Activated CD8-positive, alpha-beta memory T cell treated with anti-CD3 and anti-CD28 coated beads, Interleukin-2, amount 50 U/mL, for 4 hours (primary cell): ENCODE results near the gene CYP2E1.
"Not testable (repeated sequence)": the region's sequence is repeated elsewhere in the genome, so short reads cannot be mapped to it uniquely, and the experiment has no call there.

Experiments
- DNase-seq: peaks from one replicate; pipeline ENCODE4 v3.0.0-alpha.2; 2020

The CYP2E1 gene

GRCh38 chr10:133528845-133529575 lies 1.8 kb downstream of the CYP2E1 start:
- DNase-seq = no peak

DNA sequence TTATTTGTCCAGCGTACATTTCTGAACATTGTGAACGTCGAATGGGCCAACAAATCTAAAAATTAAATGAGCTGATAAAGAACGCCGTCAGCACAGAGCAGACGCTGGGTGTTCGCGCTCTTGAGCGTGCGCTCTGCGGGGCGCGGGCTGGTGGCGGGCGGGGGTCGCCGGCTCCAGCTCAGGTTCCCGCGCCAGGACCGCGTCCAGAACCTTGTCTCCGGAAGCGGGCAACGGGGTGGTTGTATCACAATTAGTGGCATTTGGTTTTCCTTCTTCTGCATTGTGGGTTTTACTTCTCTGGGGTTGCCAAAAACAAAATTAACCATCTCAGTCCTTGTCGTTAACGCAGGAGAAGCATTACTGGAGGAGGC lies 2.4 kb downstream of the CYP2E1 start:
- DNase-seq = no peak

GRCh38 chr10:133530506-133530905 lies 3.3 kb downstream of the CYP2E1 start:
- DNase-seq = no peak

DNA sequence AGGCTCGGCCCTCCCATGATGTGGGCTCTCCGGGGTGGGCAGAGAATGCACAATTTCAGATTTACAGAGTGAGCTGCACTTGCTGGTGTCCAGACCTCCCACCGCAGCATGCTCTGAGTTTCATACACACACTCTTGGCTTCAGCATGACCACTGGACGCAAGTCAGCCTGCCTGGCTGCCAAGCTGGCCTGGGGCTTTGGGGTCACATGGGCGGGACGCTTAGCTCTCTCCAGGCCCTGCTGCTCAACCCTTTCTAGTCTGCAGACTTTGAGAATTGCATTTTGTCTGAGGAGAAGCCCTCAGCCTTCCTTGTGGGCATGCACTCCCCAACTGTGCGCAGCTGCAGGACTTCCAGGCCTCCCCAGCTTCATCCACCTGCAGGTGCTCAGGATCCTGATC lies 5.7 kb downstream of the CYP2E1 start:
- DNase-seq = no peak

GRCh38 chr10:133534417-133534816 lies 7.3 kb downstream of the CYP2E1 start:
- no peak for DNase-seq

DNA sequence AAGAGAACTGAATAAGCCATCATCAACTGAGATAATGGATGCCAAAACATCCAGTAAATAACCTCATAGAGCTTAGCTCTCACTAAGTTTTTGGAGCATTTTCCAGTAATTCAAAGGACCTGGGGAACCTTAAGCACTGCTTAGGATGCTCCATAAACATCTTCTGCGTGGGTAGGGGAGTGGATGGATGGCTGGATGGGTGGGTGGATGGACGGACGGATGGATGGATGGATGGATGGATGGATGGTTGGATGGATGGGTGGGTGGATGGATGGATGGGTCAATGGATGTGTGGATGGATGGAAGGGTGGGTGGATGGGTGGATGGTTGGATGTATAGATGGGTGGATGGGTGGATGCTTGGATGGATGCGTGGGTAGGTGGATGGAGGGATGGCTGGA lies 9.0 kb downstream of the CYP2E1 start:
- no peak for DNase-seq

DNA sequence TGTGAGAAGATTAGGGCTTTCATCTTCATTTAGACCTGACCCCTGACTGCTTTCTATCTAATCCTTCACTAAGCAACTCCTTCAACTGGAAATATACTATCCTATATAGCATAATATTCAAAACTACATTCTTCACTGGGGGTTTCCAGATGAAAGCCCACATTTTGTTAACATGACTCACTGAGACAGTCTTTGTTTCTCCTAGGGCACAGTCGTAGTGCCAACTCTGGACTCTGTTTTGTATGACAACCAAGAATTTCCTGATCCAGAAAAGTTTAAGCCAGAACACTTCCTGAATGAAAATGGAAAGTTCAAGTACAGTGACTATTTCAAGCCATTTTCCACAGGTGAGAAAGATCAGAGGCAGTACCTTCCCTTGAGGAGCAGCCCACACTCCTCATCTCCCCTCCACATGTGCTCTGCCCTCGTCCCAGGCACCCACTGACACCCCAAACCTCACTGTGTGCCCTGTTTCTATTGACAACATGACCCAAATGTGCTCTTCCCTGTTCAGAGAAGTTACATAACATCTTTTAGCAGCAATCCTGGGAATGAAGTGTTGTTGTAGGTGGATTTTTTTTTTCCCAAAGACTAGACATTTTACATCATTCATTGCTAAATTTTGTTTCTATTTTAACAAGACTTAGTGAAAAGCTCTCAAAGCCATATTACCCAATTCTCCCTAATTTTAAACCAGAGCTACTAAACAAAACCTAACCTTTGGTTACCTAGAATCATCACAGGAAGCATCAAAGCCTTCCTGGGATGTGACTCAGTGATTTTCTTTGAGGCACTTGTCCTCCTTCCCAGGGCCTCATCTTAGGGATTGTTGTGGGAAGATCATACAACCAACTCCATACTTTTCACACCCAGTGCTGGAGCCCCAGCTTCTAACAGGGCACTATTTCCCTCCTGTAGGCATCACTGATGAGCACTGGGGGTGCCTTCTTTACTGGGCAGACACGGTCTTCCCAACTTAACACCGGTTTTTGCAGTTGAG lies 10.7 kb downstream of the CYP2E1 start:
- DNase-seq = no peak

- DNase-seq = not testable (repeated sequence)
Measured at GRCh38 chr10:133541441-133541975, 14.3 kb downstream of the CYP2E1 start.

DNA sequence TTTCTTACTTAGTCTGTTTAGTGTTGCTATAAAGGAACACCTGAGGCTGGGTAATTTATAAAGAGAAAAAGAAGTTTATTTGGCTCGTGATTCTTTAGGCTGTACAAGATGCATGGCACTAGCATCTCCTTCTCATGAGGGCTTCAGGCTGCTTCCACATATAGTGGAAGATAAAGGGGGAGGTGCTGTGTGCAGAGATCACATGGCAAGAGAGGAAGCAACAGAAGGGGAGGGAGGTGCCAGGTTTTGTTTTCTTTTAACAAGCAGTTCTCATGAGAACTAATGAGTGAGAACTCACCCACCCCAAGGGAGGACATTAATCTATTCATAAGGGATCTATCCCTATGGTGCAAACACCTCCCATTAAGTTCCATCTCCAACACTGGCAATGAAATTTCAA lies 17.3 kb downstream of the CYP2E1 start:
- DNase-seq = no peak

GRCh38 chr10:133554600-133554999 lies 27.4 kb downstream of the CYP2E1 start:
- no peak for DNase-seq

- no peak for DNase-seq
Measured at GRCh38 chr10:133555521-133555920, 28.4 kb downstream of the CYP2E1 start.

GRCh38 chr10:133557381-133557780 lies 30.2 kb downstream of the CYP2E1 start:
- no peak for DNase-seq

DNA sequence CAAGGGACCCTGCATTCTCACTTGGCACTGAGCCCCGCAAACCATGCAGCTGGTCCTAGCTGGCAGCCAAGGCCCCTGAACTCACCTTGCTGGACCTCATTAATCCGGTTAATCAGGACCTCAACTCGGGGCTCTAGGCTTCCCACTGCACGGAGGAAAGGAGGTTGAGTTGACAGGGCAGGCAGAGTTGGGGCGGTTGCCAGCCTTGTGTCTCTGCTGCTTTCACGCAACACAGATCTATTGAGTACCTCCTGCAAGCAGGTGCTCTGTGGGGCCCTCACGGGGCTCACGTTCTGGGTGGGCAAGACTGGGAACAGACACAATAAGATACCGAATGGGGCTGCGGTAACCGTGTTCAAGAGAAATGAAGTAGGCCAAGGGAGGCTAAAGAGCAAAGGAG lies 32.1 kb downstream of the CYP2E1 start:
- no peak for DNase-seq

DNA sequence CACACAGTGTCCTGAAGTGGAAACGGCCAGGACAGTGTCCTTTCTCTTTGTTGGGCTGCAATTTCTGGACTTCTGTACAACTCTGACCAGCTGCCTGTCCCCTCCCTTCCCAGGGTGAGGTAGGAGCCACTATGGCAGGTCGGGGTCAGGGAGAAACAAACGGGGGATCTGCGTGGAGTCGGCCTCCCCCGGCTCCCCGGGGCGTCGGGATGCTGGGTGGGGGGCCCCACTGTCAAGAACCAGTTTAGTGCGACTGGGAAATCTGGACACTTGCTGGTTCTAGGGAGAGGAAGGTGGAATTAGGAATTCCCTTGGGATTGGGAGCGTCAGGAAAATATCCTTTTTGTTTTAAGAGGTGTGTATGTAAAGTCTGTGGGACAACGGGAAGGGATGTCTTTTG lies 37.7 kb downstream of the CYP2E1 start:
- no peak for DNase-seq

DNA sequence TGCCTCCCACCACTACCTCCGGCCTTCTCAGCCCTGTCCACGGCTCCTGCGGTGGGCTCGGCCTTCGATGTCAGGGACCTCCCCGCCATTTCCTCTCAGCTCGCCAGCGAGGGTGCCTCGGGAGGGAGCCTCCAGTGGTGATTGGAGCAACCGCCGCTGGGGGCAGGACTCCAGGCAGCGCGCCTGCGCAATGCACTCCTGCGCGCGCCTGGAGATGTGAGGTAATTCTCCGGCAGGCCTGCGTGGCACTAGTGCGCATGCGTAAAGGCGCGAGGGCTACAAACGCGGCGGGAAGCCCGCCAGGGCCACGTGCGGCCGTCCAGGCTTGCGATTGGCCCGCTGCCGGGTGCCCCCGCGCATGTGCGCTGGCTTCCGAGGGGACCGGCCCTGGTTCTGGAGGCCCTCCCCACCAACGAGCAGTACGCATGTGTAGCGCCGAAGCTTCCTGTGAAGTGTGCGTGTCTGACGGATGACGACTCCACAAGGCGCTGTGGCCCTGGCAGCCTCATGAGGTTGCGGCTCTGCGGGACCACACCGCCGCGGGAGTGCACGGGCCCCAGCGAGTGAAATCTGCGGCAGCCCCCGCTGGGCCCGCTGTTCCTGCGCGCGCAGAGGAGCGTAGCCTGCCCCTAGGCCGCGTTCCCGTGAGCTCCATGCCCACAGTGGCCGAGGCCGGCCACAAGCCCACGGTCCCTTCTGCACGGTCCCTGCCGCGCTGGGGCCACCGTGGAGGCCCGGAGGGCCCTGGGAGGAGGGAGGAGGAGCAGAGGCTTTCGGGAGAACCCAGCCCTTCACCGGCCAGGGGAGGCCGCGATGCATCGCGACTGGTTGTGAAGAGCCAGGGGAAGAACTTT lies 38.5 kb downstream of the CYP2E1 start, which contains the start of gene SYCE1:
TSS of gene SYCE1 (minus strand) at position 143 of the 854 bp plus-strand sequence. CDS start at position 89, 54 bp downstream.
- no peak for DNase-seq

GRCh38 chr10:133567119-133567518 lies 40.0 kb downstream of the CYP2E1 start:
- DNase-seq = no peak

GRCh38 chr10:133567609-133568286 lies 40.6 kb downstream of the CYP2E1 start:
- no peak for DNase-seq

DNA sequence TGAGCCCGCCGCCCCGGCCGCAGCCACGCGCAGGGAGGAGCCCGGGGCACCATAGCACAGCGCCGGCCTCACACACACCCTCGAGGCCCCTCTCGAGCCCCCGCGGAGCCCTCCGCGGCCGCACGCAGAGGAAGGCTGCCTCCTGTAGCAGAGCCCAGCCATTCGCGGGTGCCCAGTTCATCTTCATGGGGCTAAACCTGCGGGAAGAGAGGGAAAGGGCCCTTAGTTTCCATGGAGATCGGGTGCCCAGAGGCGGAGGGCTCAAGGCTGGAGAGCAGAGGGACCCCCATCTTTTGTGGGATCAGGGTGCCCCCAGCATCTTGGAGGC lies 41.1 kb downstream of the CYP2E1 start:
- no peak for DNase-seq

- not testable (repeated sequence) for DNase-seq
Measured at GRCh38 chr10:133568831-133569527, 41.8 kb downstream of the CYP2E1 start.

DNA sequence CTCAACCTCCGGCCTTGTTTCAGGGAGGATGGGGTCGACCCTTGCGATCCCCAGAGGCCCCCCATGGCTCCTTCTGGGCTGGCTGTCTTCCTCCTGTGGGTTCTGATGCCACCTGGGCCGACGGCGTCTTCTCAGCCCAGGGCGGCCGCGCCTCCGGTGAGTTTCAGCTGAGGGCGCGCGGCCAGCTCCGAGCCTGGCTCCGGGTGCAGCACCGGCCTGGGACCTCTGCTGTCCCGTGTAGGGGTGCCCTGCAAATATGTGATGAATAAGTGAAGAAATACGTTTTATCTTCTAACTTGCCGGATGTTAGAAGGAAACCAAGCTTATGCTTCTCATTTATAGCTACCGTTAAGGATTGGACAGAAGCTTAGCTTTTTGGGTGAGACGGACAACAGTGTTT lies 42.6 kb downstream of the CYP2E1 start:
- not testable (repeated sequence) for DNase-seq

DNA sequence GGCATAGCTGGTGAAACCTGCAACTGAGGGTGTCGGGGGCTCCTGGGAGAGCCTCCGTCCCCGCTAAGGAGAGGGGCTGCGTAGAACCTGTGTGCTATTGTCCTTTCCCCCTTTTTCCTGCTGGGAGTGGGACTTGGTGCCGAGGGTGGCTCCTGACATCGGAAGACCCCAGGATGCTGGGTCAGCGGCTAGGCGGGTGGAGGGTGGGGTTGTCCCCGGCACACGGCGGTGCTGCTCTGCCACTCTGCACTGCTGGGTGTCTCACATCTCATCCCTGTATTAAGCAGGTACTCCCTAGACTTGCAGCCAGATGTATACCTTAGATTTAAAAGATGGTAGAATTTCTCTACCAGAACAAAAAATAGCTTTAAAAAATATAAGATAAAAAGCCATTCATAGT lies 44.9 kb downstream of the CYP2E1 start:
- not testable (repeated sequence) for DNase-seq
